Natural killer cell (primary cell): ENCODE measurements around the gene PANK4. TPM values are rescaled to one million over a fixed set of nuclear protein-coding genes. Genes with fewer than 3 reads are reported as not detected.
A peak's percentile ranks its signal among the peaks of the same experiment; 100 is the strongest.

Experiments
- ATAC-seq, 3 donors: fragments of 150-1000 bp in 2 of 3; fragments of 200-7000 bp in 1 of 3; cut with Tn5 transposase; 1 replicate in 1 of 3; 2 replicates in 2 of 3; pipeline ENCODE4 v1.10.0; 2021; ENCODE audit warnings: mild to moderate bottlenecking in 2 of 3, moderate library complexity in 2 of 3
- DNase-seq, 2 donors: peaks; one replicate each; pipeline versions ENCODE4 v3.0.0 to v3.0.0-alpha.2; 2013 to 2021; ENCODE audit warnings: mixed read lengths in 1 of 2
- H3K27ac ChIP-seq: one replicate; pipeline ENCODE4 v1.5.1; 2013; ENCODE audit warnings: mild to moderate bottlenecking, low read length
- H3K27me3 ChIP-seq: one replicate; pipeline ENCODE4 v1.6.1; 2013; ENCODE audit warnings: low read length; ENCODE audit not compliant: control insufficient read depth, insufficient read depth
- H3K36me3 ChIP-seq: one replicate; pipeline ENCODE4 v1.6.1; 2013; ENCODE audit warnings: low read length; ENCODE audit not compliant: control insufficient read depth, insufficient read depth
- H3K4me1 ChIP-seq: one replicate; pipeline ENCODE4 v1.6.1; 2013; ENCODE audit warnings: low read length; ENCODE audit not compliant: control insufficient read depth, insufficient read depth
- H3K4me3 ChIP-seq: one replicate; pipeline ENCODE4 v1.5.1; 2013; ENCODE audit warnings: low read length
- H3K9me3 ChIP-seq: one replicate; pipeline ENCODE4 v1.6.1; 2013; ENCODE audit warnings: low read length; ENCODE audit not compliant: control insufficient read depth, insufficient read depth
- H3K27ac Mint-ChIP-seq, 2 donors: one replicate each; pipeline ENCODE4 v1.8.0; 2022; ENCODE audit warnings: mild to moderate bottlenecking in 2 of 2, mixed read lengths in 2 of 2, moderate library complexity in 1 of 2
- H3K27me3 Mint-ChIP-seq, 2 donors: one replicate each; pipeline ENCODE4 v1.8.0; 2022; ENCODE audit warnings: low read depth in 2 of 2, mixed read lengths in 2 of 2
- H3K36me3 Mint-ChIP-seq: one replicate; pipeline ENCODE4 v1.8.0; 2022; ENCODE audit warnings: mixed read lengths
- H3K4me1 Mint-ChIP-seq, 2 donors: one replicate each; pipeline ENCODE4 v1.8.0; 2022; ENCODE audit warnings: mixed read lengths in 2 of 2
- H3K4me3 Mint-ChIP-seq: one replicate; pipeline ENCODE4 v1.8.0; 2022; ENCODE audit warnings: mild to moderate bottlenecking, moderate library complexity, mixed read lengths
- H3K9me3 Mint-ChIP-seq, 2 donors: one replicate each; pipeline ENCODE4 v1.8.0; 2022; ENCODE audit warnings: mixed read lengths in 2 of 2
- WGBS: methylation state at CpG from one replicate; pipeline ENCODE4 v1.1.7; 2013; ENCODE audit warnings: missing lambda C conversion rate; ENCODE audit not compliant: insufficient coverage; 5-methylcytosine and 5-hydroxymethylcytosine counted together
- intact Hi-C: fragments of 100-400 bp; cut with micrococcal nuclease; formaldehyde crosslinking; loops from one replicate; pipeline ENCODE4 v1.14.2; 2022
- total RNA-seq, 4 donors: library from RNA; stranded (reverse); fragments of 120-200 nt in 1 of 4; gene quantifications; one replicate each; pipeline versions ENCODE4 v1.2.3 to v1.2.4, GENCODE V29; 2013 to 2022
- TF ChIP-seq, protein P1 (sequence below): fragments of 200-600 bp; IDR thresholded peaks from one replicate; pipeline ENCODE4 v1.8.0; 2022; ENCODE audit warnings: antibody characterized with exemption

The PANK4 gene
- total RNA-seq, 3 donors from 2014 or later (not counting 1 experiment from before 2014, with no cell fraction given), result 48.2 to 75.7 (median 61.8) TPM

DNA sequence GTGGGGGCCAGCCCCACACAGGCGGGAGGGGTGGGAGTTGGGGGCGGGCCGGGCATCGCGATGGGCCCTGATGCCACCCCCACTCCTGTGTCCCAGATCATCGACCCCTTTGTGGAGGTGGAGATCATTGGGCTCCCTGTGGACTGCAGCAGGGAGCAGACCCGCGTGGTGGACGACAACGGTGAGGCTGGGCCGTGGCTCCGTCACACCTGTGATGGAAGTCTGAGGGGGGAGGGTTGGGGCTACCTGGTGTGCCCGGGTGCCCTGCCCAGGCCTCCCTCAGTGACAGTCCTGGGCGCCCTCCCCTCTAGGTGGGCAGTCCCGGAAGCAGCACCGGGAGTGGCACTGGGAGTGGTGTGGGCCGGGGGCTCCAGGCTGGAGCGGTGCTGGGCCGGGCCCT is 27.7 kb downstream of the PANK4 start:
- no peak overlapping the region for H3K4me3 ChIP-seq
- Mint-ChIP-seq H3K36me3 (no peaks in the 10 kb centered on the region), H3K4me3 (no peak overlapping the region), H3K27me3 (no peaks in the 10 kb centered on the region), H3K9me3 (no peaks in the 10 kb centered on the region), H3K27ac (peak overlapping the region in 1 of 2 donors; percentile 85), H3K4me1 (peaks cover 27 to 46% of the 10 kb centered on the region in 2 donors)
- no peaks in the 10 kb centered on the region for H3K27me3 ChIP-seq
- TF ChIP-seq, protein P1, sequence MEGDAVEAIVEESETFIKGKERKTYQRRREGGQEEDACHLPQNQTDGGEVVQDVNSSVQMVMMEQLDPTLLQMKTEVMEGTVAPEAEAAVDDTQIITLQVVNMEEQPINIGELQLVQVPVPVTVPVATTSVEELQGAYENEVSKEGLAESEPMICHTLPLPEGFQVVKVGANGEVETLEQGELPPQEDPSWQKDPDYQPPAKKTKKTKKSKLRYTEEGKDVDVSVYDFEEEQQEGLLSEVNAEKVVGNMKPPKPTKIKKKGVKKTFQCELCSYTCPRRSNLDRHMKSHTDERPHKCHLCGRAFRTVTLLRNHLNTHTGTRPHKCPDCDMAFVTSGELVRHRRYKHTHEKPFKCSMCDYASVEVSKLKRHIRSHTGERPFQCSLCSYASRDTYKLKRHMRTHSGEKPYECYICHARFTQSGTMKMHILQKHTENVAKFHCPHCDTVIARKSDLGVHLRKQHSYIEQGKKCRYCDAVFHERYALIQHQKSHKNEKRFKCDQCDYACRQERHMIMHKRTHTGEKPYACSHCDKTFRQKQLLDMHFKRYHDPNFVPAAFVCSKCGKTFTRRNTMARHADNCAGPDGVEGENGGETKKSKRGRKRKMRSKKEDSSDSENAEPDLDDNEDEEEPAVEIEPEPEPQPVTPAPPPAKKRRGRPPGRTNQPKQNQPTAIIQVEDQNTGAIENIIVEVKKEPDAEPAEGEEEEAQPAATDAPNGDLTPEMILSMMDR, result no peak
- no peaks in the 10 kb centered on the region for H3K36me3 ChIP-seq
- peaks cover 80% of the 10 kb centered on the region for H3K4me1 ChIP-seq
- intact Hi-C loops, result no loop called here
- WGBS, result 94% methylated on average over 19 of the region's 19 CpGs
- DNase-seq, result no peak
- no peak for ATAC-seq
- H3K9me3 ChIP-seq, result no peaks in the 10 kb centered on the region
- H3K27ac ChIP-seq, result no peak overlapping the region

DNA sequence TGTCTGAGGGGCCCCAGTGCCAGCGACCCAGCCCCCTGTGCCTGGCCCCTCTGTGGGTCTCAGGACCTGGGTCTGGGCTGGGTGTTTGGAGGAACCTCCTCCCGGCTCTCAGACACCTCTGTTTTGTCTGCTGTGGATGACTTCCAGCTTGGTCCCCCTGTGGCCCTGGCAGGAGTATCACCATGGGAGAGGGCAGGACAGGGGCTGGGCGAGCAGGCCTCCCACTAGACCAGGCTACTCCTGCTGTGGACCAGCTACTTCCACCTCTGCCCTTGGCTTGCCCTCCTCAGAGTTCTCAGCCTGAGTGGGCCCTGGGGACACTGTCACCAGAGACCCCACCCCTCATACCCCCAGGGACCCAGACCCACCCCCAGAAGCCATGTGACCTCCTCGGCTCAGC is 28.5 kb downstream of the PANK4 start:
- no peak for DNase-seq
- peaks cover 34 to 54% of the 10 kb centered on the region in 2 donors for H3K4me1 Mint-ChIP-seq
- no peaks in the 10 kb centered on the region for H3K27me3 ChIP-seq
- WGBS, result 63% methylated on average over 4 of the region's 4 CpGs
- H3K9me3 ChIP-seq, result no peaks in the 10 kb centered on the region
- ATAC-seq, result no peak
- intact Hi-C loops, result no loop called here
- peak overlapping the region in 1 of 2 donors; percentile 54 for H3K27ac Mint-ChIP-seq
- H3K4me1 ChIP-seq, result peaks cover 87% of the 10 kb centered on the region
- H3K4me3 Mint-ChIP-seq, result no peak overlapping the region
- no peaks in the 10 kb centered on the region for H3K36me3 ChIP-seq
- no peaks in the 10 kb centered on the region for H3K9me3 Mint-ChIP-seq
- TF ChIP-seq, protein P1, result no peak
- H3K4me3 ChIP-seq, result no peak overlapping the region
- H3K27ac ChIP-seq, result no peak overlapping the region
- H3K27me3 Mint-ChIP-seq, result no peaks in the 10 kb centered on the region
- H3K36me3 Mint-ChIP-seq, result no peaks in the 10 kb centered on the region

DNA sequence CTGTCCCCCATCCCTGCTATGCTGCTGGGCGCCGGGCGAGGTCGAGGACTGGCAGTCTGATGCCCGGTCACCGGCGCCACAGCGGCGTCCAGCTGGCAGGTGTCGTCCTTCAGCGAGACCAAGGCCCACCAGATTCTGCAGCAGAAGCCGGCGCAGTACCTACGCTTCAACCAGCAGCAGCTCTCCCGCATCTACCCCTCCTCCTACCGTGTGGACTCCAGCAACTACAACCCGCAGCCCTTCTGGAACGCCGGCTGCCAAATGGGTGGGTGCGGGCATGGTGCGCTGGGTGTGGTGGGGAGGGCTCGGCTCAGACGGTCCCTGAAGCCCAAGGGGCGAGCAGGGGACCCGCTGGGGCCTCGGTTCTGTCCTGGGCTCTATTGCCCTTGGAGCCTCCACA is 29.6 kb downstream of the PANK4 start:
- H3K36me3 ChIP-seq, result no peaks in the 10 kb centered on the region
- Mint-ChIP-seq H3K9me3 (no peaks in the 10 kb centered on the region), H3K27ac (peak overlapping the region; percentile 84 to 90), H3K36me3 (no peaks in the 10 kb centered on the region), H3K27me3 (no peaks in the 10 kb centered on the region), H3K4me3 (no peak overlapping the region), H3K4me1 (peaks cover 34 to 55% of the 10 kb centered on the region in 2 donors)
- no peak for ATAC-seq
- peaks cover 96% of the 10 kb centered on the region for H3K4me1 ChIP-seq
- DNase-seq, result no peak
- intact Hi-C loops, result no loop called here
- no peaks in the 10 kb centered on the region for H3K27me3 ChIP-seq
- no peak overlapping the region for H3K4me3 ChIP-seq
- H3K9me3 ChIP-seq, result no peaks in the 10 kb centered on the region
- WGBS, result 93% methylated on average over 26 of the region's 26 CpGs
- TF ChIP-seq, protein P1, result no peak
- peak overlapping the region; percentile 51 for H3K27ac ChIP-seq

DNA sequence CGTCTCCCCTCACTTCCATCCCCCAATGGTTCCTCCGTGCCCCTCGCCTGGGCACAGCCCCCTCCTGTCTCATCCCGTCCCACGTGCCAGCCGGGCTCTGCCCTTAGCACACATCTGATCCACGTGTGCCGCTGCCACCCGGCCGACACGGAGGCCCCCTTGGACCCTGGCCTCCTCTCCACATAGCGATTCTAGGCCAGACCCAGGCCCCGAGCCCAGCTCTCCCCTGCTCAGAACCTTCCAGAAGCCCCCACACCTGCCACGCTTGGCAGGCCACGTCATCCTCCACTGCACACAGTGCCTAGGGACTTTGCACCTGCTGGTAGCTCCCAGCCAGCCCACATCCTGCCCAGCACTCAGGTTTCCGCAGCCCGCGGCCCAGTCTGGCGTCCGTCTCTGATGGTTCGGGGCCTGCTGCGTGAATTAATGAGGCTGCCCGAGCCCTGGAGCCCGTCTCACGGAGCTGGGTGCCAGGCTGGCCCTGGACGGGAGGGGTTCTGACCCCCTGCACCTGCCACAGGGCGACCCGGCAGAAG is 30.2 kb downstream of the PANK4 start:
- Histone ChIP-seq H3K36me3 (no peaks in the 10 kb centered on the region), H3K4me1 (peaks cover 90% of the 10 kb centered on the region), H3K27ac (peak overlapping the region; percentile 51), H3K27me3 (no peaks in the 10 kb centered on the region), H3K9me3 (no peaks in the 10 kb centered on the region), H3K4me3 (no peak overlapping the region)
- peak; percentile 45 to 65 for DNase-seq
- intact Hi-C loops, result no loop called here
- Mint-ChIP-seq H3K36me3 (no peaks in the 10 kb centered on the region), H3K4me1 (peaks cover 34 to 53% of the 10 kb centered on the region in 2 donors), H3K9me3 (no peaks in the 10 kb centered on the region), H3K27me3 (no peaks in the 10 kb centered on the region), H3K4me3 (peak overlapping the region; percentile 56), H3K27ac (peak overlapping the region; percentile 84 to 90)
- TF ChIP-seq, protein P1, result no peak
- WGBS, result 50% methylated on average over 28 of the region's 28 CpGs
- peak; percentile 54 to 76 (median 64) for ATAC-seq
